Esophagus muscularis mucosa (tissue), 3 donors: ENCODE data around the gene SETDB2.

Experiments
- POLR2A ChIP-seq: fragments of 450-650 bp; IDR thresholded peaks from one replicate; pipeline ENCODE4 v1.6.1; 2017; ENCODE audit warnings: antibody characterized with exemption, moderate library complexity, mild to moderate bottlenecking, low read depth
- TF ChIP-seq, protein P1 (sequence below), 3 experiments: fragments of 200-600 bp in 2 of 3; fragments of 450-650 bp in 1 of 3; sonication (generic) in 2 of 3; IDR thresholded peaks; one replicate each; pipeline ENCODE4 v1.5.1; 2017 to 2019; ENCODE audit warnings: antibody characterized with exemption in 3 of 3, mild to moderate bottlenecking in 2 of 3, moderate library complexity in 1 of 3

DNA sequence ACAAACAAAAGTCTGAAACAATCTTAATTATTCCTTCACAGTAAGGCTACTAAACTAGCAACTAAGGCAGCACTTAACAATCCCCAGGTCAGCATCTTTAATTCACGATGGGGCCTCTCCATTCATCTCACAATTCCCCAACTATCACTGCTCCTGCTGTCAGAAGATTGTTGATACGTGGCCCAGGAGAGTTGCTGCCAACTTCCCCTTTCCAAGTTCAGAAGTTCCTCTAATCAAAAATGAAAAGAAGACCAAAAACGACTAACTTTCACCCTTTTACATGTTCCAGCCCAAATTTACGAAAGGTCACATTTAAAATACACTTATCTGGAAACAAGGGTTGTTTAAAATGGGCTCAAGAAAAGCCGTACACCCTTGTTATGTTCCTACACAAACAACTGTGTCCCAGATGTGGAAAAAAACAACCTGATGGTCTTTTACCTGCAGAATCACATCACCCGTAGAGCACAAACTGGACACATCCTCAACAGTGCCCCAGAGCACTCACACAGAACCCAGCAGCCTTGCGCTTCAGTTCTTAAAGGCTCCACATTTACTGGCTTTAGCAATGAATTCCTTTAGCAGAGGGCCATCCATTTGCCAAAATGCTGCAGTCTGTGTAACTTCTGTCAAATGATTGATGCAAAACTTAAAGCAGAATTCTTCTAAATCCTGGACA, 89.7 kb downstream of the SETDB2 start:
- TF ChIP-seq POLR2A = no peak
- TF ChIP-seq, protein P1, sequence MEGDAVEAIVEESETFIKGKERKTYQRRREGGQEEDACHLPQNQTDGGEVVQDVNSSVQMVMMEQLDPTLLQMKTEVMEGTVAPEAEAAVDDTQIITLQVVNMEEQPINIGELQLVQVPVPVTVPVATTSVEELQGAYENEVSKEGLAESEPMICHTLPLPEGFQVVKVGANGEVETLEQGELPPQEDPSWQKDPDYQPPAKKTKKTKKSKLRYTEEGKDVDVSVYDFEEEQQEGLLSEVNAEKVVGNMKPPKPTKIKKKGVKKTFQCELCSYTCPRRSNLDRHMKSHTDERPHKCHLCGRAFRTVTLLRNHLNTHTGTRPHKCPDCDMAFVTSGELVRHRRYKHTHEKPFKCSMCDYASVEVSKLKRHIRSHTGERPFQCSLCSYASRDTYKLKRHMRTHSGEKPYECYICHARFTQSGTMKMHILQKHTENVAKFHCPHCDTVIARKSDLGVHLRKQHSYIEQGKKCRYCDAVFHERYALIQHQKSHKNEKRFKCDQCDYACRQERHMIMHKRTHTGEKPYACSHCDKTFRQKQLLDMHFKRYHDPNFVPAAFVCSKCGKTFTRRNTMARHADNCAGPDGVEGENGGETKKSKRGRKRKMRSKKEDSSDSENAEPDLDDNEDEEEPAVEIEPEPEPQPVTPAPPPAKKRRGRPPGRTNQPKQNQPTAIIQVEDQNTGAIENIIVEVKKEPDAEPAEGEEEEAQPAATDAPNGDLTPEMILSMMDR (IDR thresholded peaks at IDR 0.05) = no peak
